Stimulated activated CD4-positive, alpha-beta T cell treated with anti-CD3 and anti-CD28 coated beads, Interleukin-2, amount 100 ng/mL, for 4 hours (primary cell): ENCODE data around the gene KDM2B.

Experiments
- DNase-seq: peaks from one replicate; pipeline ENCODE4 v3.0.0-alpha.2; 2020; ENCODE audit warnings: low read depth

KDM2B gene

DNA sequence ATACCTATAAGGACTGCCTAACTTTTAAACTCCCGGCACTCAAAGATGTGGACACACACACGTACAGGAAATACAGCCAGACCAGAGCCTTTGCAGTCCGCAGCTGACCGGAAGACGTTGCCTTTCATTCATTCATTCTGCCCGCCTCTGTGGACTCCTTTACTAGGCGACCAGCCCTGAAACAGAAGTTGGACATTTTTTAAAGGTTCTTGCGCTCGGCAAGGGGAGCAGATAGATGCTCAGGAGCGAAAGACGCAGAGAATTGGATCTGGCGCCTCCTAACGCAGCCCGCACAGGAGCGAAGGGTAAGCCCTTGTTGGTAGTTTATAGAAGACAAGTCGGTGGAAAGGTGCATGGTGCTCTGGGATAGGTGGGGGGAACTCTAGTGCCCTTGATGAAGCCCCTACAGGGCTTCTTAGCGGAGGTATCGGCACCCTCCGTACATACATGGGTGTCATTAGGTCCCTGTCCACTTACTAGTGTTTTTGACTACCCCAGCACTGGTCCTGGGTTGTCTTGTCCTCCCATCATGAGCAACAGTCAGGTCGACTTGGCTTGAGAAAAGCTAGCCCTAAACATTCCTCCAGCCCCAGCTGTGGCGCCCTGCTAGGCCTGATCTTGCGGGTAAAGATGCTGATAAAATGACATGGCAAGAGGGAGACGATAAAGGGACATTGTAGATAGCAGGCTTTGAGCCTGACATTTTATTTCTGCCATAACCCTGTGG, at the start of gene KDM2B:
Gene KDM2B, minus strand, starts transcription at position 65 of the 727 bp plus-strand sequence. CDS start 112 bp downstream, outside the sequence.
- peak; percentile 10 for DNase-seq

DNA sequence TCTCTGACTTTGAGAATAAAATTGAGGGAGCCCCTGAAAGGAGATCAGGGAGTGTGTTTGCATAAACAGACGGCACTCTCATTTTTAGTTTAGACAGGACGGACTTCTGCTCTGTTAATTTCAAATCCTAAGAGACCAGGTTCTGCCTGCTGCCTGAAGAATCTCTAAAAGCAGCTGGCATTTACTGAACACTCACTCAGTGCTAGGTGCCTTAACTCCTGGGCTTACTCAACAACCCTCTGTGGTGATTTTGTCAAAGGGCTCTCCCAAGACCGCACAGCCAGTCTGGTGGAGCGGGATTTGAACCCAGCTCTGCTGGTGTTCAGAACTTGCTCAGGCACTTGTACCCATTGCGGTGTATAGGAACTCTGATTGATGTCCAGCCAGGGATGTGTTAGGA, 47.7 kb upstream of the KDM2B start:
- no peak for DNase-seq

DNA sequence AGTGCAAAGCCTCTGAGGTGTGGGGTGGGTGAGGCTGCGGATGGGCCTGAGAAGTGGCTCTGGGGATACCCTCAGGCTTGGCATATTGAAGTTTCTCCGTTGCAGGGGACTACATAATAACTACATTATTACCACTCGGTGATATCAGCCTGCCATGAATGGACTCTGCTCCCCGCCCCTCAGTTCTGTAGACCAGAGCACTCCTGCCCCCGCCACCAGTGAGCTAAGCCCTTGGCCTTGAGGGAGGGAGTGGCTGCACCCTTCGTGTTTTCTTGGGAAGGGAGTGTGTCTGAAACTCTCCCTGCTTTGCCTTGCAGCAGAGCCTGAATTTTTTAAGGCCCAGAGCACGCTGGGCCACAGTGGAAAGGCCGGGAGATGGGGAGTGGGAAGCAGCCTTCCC, 47.2 kb upstream of the KDM2B start:
- no peak for DNase-seq

DNA sequence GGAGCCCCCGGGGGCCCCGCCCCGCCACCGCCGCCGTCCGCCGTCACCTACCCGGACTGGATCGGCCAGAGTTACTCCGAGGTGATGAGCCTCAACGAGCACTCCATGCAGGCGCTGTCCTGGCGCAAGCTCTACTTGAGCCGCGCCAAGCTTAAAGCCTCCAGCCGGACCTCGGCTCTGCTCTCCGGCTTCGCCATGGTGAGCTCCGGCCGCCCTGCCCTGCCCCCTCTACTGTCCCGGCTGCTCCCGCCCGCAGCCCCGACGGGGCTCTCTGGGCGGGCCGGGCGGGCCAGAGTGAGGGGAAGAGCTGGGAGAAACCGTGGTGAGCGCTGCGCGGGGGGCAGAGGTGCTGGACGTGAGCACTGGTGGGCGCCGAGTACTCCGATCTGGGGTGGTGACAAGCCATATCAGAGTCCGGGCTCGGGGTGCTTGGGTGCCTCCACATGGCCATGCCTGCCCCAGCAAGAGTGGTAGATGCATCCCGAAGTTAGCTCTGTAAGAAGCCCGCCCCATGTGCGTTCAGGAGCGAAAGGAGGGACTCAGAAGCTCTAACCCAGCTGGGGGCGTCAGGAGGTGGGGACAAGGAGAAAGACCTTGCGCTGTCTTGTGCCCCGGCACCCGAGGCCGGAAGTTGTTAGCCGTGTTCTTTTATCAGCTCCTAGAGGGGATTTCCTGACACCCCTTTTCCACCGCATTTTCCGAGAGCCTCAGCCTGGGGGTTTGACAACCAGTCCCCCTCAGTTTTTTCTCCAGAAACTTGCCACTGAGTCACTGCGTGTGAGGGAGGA, 46.2 kb upstream of the KDM2B start:
- peak; percentile 94 for DNase-seq

- peak; percentile 98 for DNase-seq
Measured at GRCh38 chr12:121626087-121626852, 45.4 kb upstream of the KDM2B start, which contains the start of gene ORAI1. Gene ORAI1, plus strand, starts transcription at chr12:121626530.

DNA sequence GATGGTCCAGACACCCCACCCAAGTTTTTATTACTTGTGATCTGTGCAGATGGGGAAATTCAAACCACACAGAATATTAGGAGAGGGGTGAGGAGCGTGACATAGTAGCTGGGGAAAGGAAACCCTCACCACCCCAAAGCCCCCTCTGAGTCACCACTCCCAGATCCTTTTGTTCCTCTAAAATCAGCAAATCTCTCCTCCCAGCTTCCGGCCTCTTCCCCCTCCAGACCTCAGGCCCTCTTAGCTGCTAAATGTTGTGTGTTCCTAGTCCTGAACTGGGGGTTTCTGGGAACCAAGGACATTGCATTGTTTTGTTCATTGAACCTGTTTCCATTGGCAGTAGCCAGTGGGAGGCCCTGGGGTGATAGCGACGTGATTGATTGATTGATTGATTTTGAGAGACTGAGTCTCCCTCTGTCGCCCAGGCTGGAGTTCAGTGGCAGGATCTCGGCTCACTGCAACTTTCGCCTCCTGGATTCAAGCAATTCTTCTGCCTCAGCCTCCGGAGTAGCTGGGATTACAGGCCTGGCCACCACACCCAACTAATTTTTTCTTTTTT, 39.6 kb upstream of the KDM2B start:
- DNase-seq: no peak

- no peak for DNase-seq
Measured at GRCh38 chr12:121618659-121619233, 37.9 kb upstream of the KDM2B start.

DNA sequence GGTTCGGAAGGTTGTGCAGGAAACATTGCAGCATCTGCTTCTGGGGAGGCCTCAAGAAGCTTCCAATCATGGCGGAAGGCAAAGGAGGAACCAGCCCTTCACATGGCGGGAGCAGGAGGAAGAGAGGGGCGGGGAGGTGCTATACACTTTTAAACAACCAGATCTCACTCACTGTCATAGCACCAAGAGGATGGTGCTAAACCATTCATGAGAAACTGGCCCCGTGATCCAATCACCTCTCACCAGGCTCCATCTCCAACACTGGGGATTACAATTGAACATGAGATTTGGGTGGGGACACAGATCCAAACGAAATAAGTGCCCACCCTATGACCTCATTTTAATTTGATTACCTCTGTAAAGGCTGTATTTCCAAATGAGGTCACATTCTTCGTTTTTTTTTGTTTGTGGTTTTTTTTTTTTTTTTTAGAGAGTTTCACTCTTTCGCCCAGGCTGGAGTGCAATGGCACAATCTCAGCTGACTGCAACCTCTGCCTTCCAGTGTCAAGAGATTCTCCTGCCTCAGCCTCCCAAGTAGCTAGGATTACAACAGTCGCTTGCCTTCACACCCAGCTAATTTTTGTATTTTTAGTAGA, 34.1 kb upstream of the KDM2B start:
- no peak for DNase-seq

DNA sequence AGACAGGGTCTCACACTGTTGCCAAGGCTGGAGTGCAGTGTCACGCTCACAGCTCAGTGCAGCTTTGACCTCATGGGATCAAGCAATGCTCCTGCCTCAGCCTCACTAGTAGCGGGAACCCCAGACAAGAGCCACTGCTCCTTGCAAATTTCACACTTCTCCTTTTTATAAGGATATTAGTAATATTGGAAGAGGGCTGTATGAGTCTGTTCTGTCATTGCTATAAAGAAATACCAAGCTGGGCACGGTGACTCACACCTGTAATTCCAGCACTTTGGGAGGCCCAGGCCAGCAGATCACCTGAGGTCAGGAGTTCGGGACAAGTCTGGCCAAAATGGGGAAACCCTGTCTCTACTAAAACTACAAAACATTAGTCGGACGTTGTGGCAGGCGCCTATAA, 32.6 kb upstream of the KDM2B start:
- DNase-seq: no peak

GRCh38 chr12:121611306-121611705, 30.5 kb upstream of the KDM2B start:
- DNase-seq: no peak

DNA sequence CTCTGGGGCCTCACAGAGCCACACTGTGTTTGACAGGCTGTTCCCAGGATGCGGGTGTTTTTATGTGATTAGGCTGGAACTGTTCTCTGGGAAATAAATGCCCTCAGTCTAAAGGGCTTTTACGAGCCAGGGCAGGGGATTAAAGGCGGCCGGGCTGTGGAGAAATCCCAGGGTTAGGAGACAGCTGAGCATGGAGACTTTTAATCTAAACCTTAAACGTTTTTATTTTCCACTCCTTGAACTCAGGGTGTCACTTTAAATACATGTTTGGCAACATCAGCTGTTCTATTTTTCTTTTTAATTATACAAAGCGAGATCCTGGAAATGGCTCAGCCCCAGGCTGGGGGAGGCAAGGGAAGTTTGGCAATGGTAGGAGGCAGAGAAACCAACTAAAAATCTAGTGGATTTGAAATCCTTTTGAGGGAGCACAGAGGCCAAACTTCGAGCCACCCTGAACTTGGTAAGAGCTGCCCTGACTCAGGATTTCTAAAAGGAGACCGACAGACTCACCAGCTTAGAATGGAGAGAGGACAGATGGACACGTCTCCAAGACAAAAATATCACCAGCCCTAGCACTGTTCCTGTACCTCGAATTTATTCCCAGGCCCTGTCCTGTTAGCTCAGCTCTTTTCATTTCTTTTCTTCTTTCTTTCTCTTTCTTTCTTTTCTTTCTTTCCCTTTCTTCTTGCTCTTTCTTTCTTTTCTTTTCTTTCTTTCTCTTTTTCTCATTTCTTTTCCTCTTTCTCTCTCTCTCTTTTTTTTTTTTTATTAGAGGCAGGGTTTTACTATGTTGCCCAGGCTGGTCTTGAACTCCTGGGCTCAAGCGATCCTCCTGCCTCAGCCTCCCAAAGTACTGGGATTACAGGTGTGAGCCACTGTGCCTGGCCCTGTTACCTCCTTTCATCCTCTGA, 29.7 kb upstream of the KDM2B start:
- DNase-seq: no peak

DNA sequence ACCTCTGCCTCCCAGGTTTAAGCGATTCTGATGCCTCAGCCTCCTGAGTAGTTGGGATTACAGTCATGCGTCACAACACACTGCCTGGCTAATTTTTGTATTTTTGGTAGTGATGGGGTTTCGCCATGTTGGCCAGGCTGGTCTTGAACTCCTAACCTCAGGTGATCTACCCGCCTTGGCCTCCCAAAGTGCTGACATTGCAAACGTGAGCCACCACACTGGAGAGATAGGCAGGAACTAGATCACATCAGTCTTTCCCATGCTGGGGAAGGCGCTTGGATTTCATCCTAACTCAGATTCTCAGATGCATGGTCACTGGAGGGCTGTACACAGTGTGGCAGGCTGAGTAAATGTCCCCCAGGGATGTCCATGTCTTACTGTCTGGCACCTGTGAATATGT, 27.5 kb upstream of the KDM2B start:
- DNase-seq: no peak

GRCh38 chr12:121603581-121603980, 22.8 kb upstream of the KDM2B start:
- no peak for DNase-seq

DNA sequence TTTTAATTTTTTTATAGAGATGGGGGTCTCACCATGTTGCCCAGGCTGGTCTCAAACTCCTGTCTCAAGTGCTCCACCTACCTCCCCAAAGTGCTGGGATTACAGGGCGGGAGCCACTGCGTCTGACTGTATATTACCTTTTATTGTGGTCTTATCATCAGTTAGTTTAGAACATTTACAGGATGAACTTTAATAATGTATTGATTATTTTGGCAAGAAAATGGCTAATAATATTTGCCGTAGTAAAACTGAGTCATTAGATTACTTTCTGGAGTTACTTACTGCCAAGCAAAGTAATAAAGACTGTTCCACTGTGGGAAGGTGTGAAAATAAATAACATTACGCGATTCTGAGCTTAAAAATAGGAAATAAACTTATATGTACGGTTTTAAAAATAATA, 21.9 kb upstream of the KDM2B start:
- no peak for DNase-seq

DNA sequence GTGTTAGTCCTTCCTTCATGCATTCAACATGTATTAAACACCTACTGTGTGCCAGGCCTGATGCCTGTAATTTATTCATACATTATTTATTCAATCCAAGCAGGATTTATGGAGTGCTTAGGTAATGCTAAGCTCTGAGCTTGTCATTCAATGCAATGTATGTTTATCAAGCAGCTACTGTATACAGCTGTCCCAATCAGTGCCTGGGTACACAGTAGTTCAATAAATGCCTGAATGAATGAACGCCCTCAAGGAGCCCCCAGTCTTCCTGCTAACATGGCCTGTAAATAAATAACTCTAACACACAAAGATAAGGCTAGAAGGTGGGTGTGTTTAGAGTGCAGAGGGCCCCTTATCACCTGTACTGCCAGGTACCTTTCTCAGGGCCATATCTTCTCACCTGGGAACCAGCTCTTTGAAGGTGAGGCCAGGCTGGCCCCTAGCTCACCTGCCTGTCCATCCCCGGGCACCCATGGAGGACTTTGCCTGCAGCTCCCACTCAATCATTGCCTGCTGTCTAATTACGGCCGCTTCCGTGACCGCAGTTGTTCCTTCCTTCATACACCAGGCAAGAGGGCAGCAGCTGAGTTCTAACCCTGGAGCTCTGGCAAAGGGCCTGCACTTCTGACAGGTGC, 20.0 kb upstream of the KDM2B start:
- no peak for DNase-seq

- DNase-seq: no peak
Measured at GRCh38 chr12:121596526-121596925, 15.7 kb upstream of the KDM2B start.

- no peak for DNase-seq
Measured at GRCh38 chr12:121595520-121595919, 14.7 kb upstream of the KDM2B start.

GRCh38 chr12:121592320-121592719, 11.5 kb upstream of the KDM2B start:
- no peak for DNase-seq

DNA sequence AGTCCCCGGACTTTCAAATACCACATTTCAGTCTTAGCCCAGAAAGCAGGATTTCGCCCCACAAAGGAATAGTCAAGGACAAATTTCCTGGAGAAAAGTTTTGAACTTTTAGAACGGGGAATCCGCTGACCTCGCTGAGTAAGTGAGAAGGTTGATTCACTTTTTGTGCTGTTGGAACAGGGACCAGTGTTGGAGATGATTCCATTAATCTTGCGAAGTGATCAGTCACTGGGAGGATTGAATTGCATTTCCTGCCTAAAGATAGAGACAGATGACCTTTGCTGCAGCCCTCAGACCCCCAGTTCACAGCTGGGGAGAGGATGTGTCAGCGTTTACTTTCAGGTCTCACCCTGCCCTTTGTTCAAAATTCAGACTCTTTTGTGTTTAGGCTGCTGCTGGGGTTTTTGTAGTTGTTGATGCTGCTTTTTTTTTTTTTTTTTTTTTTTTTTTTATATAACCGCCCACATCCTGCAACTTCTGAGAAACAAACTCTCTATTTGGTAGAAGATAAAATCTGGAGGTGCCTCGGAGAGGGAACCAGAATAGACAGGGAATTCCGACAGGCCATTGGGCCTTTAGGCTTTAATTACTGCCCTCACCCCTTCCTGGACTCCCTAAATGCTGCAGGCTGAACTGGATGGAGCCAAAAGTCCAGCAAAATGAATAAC, 9.8 kb upstream of the KDM2B start:
- DNase-seq: peak; percentile 61
